Breast epithelium (tissue), 4 donors: ENCODE results near the gene PLAAT5. TPM values are rescaled to one million over a fixed set of nuclear protein-coding genes. Genes with fewer than 3 reads are reported as not detected.

Experiments
- DNase-seq, 2 donors: peaks; one replicate each; pipeline ENCODE4 v3.0.0-alpha.2; 2019; ENCODE audit warnings: low spot score in 2 of 2
- H3K27ac ChIP-seq, 2 donors: fragments of 200-600 bp; sonication (generic) in 1 of 2; one replicate each; pipeline ENCODE4 v1.5.1; 2016 to 2019; ENCODE audit warnings: mild to moderate bottlenecking in 1 of 2
- H3K27me3 ChIP-seq, 2 donors: fragments of 200-600 bp; sonication (generic) in 1 of 2; one replicate each; pipeline versions ENCODE4 v1.5.1 to v1.6.0; 2017 to 2019; ENCODE audit warnings: control low read depth in 1 of 2, mild to moderate bottlenecking in 1 of 2
- H3K36me3 ChIP-seq: fragments of 200-600 bp; one replicate; pipeline ENCODE4 v1.5.1; 2019
- H3K4me1 ChIP-seq, 2 donors: fragments of 200-600 bp; sonication (generic); one replicate each; pipeline ENCODE4 v1.5.1; 2016 to 2019; ENCODE audit warnings: control low read depth in 1 of 2
- H3K4me3 ChIP-seq, 3 donors: fragments of 200-600 bp; sonication (generic); 1 replicate in 2 of 3; 2 replicates in 1 of 3; pipeline ENCODE4 v1.5.1; 2016 to 2019; ENCODE audit warnings: mild to moderate bottlenecking in 3 of 3, moderate library complexity in 2 of 3
- H3K9me3 ChIP-seq, 2 donors: fragments of 200-600 bp; sonication (generic) in 1 of 2; one replicate each; pipeline ENCODE4 v1.5.1; 2016 to 2019; ENCODE audit warnings: control low read depth in 1 of 2
- CTCF ChIP-seq, 3 donors: fragments of 450-650 bp; IDR thresholded peaks; one replicate each; pipeline ENCODE4 v1.5.1; 2016 to 2017; ENCODE audit warnings: antibody characterized with exemption in 3 of 3, mild to moderate bottlenecking in 3 of 3, moderate library complexity in 3 of 3
- POLR2A ChIP-seq: fragments of 450-650 bp; IDR thresholded peaks from one replicate; pipeline ENCODE4 v1.6.1; 2016; ENCODE audit warnings: antibody characterized with exemption, mild to moderate bottlenecking, moderate library complexity
- POLR2AphosphoS5 ChIP-seq, 3 donors: sonication (generic); formaldehyde crosslinking; IDR thresholded peaks; one replicate each; pipeline ENCODE4 v1.6.1; 2017; ENCODE audit warnings: antibody characterized with exemption in 3 of 3
- intact Hi-C: fragments of 100-400 bp; cut with DNase I; formaldehyde crosslinking; loops from one replicate; pipeline ENCODE4 v1.15.1; 2023; ENCODE audit warnings: low total_unique reads
- total RNA-seq, 3 donors: library from RNA; depleted of rRNA; stranded (reverse); fragments of >200 nt; gene quantifications; one replicate each; pipeline ENCODE4 v1.1.0, GENCODE V29; 2016

Gene PLAAT5
- total RNA-seq, 3 donors from 2014 or later = 9.8 to 61.9 (median 11.9) TPM

DNA sequence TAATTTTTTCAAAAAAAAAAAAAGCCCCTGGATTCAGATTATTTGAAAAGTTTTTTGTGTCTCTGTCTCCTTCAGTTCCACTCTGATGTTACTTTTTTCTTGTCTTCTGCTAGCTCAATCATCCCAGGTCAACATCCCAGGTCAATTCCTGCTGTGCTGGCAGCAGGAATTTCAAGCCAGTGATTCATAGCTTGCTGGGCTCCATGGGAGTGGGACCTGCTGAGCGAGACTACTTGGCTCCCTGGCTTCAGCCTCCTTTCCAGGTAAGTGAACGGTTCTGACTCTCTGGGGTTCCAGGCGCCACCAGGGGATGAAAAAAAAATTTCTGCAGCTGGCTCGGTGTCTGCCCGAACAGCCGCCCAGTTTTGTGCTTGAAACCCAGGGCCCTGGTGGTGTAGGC, 31.4 kb downstream of the PLAAT5 start:
- H3K27me3 ChIP-seq = no peaks in the 10 kb centered on the region
- TF ChIP-seq CTCF (IDR thresholded peaks at IDR 0.05) = no peak
- no peak for TF ChIP-seq POLR2AphosphoS5 (IDR thresholded peaks at IDR 0.05)
- TF ChIP-seq POLR2A = no peak
- no peak for DNase-seq
- intact Hi-C loops = no loop called here
- H3K36me3 ChIP-seq = no peaks in the 10 kb centered on the region
- no peaks in the 10 kb centered on the region for H3K9me3 ChIP-seq
- no peak overlapping the region for H3K27ac ChIP-seq
- no peaks in the 10 kb centered on the region for H3K4me1 ChIP-seq
- H3K4me3 ChIP-seq = no peak overlapping the region

DNA sequence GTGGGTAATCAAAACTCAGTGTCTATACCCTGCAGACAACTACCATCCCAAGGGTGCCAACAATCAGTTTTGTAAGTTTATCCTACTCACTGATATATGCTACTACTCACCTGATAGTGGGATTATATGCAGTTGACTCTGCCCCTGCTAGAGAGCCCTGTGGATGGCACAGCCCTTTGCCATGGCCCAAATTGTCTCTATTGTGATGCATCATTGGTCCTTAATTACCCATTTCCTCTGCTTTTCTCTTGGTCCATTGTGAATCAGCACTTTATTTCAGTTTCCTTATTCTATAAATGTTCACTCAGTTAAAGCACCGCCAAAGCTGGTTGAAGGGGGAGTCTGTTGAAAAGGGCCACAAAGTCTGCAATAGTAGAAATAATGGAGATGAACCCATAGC, 42.3 kb downstream of the PLAAT5 start:
- Histone ChIP-seq H3K9me3 (no peaks in the 10 kb centered on the region), H3K36me3 (no peaks in the 10 kb centered on the region), H3K4me1 (no peaks in the 10 kb centered on the region), H3K27ac (no peak overlapping the region), H3K4me3 (no peak overlapping the region), H3K27me3 (no peaks in the 10 kb centered on the region)
- intact Hi-C loops = no loop called here
- DNase-seq = no peak
- no peak for TF ChIP-seq POLR2A
- no peak for TF ChIP-seq POLR2AphosphoS5 (IDR thresholded peaks at IDR 0.05)
- no peak for TF ChIP-seq CTCF (IDR thresholded peaks at IDR 0.05)

GRCh38 chr11:63445720-63446119, 45.2 kb downstream of the PLAAT5 start:
- Histone ChIP-seq H3K4me3 (no peak overlapping the region), H3K27me3 (no peaks in the 10 kb centered on the region), H3K4me1 (no peaks in the 10 kb centered on the region), H3K27ac (no peak overlapping the region), H3K36me3 (no peaks in the 10 kb centered on the region), H3K9me3 (no peaks in the 10 kb centered on the region)
- no peak for DNase-seq
- intact Hi-C loops = no loop called here
- TF ChIP-seq POLR2AphosphoS5 (IDR thresholded peaks at IDR 0.05) (no peak), CTCF (IDR thresholded peaks at IDR 0.05) (no peak), POLR2A (no peak)

- no peaks in the 10 kb centered on the region for H3K4me1 ChIP-seq
- no peaks in the 10 kb centered on the region for H3K36me3 ChIP-seq
- intact Hi-C loops = no loop called here
- H3K27ac ChIP-seq = no peak overlapping the region
- no peak overlapping the region for H3K4me3 ChIP-seq
- H3K9me3 ChIP-seq = no peaks in the 10 kb centered on the region
- TF ChIP-seq POLR2AphosphoS5 (IDR thresholded peaks at IDR 0.05) (no peak), CTCF (IDR thresholded peaks at IDR 0.05) (no peak), POLR2A (no peak)
- no peaks in the 10 kb centered on the region for H3K27me3 ChIP-seq
- DNase-seq = no peak
Measured at GRCh38 chr11:63445118-63445517, 45.8 kb downstream of the PLAAT5 start.

GRCh38 chr11:63444160-63444559, 46.8 kb downstream of the PLAAT5 start:
- Histone ChIP-seq H3K36me3 (no peaks in the 10 kb centered on the region), H3K4me3 (no peak overlapping the region), H3K27me3 (no peaks in the 10 kb centered on the region), H3K9me3 (no peaks in the 10 kb centered on the region), H3K27ac (no peak overlapping the region), H3K4me1 (no peaks in the 10 kb centered on the region)
- DNase-seq = no peak
- TF ChIP-seq CTCF (IDR thresholded peaks at IDR 0.05) = no peak
- TF ChIP-seq POLR2A = no peak
- no peak for TF ChIP-seq POLR2AphosphoS5 (IDR thresholded peaks at IDR 0.05)
- intact Hi-C loops = no loop called here
